ENCODE measurements around the gene EXD3.

The EXD3 gene

DNA sequence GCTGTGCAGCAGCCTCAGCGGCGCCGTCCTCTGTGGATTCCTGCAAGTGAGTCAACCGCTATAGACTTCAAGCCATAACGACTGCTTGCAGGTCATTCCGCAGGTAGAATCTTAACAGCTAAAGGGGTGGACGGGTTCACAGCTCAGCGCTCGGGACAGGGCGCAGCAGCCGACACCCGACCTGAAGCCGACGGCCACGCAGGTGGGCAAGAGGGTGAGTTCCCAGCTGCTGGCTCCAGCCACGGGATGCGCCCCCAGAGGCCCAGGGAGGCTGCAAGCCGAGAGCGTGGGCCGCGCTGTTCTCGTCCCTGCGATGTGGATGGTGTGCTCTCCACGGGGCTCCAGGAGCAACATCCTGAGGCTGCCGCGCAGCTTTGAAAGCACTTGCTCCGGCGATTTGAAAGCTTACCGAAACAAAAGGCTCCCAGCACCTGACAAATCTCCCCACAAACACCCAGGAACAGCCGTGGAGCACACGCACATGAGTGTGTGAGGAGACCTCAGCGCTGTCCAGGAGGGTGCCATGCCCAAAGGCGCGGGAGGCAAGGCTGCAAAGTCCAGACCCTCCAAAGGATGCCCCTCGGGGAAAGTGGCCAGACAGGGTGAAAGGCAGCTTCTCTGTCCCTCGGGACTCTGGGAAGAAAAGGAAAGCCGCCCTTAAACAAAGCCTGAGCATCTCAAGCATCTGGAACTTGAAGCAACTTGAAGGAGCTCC lies 48.7 kb downstream of the EXD3 start:
- no peak for DNase-seq

DNA sequence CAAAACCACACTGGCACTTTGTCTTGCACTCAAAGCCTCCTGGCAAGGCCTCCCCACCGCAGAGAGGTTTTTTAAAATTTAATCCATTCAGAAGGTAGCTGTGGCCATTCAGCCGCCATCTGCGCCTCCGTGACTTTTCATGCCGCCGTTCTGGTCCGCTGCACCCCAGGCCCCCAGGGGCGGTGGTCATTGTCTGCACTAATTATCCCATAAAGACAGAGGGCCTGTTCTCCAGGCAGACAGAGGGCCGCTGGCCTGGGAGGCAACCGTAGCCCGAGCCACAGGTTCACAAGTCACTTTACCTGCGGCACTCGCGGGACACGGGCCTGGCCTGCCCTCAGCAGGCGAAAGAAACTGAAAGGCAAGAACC lies 49.4 kb downstream of the EXD3 start:
- no peak for DNase-seq

DNA sequence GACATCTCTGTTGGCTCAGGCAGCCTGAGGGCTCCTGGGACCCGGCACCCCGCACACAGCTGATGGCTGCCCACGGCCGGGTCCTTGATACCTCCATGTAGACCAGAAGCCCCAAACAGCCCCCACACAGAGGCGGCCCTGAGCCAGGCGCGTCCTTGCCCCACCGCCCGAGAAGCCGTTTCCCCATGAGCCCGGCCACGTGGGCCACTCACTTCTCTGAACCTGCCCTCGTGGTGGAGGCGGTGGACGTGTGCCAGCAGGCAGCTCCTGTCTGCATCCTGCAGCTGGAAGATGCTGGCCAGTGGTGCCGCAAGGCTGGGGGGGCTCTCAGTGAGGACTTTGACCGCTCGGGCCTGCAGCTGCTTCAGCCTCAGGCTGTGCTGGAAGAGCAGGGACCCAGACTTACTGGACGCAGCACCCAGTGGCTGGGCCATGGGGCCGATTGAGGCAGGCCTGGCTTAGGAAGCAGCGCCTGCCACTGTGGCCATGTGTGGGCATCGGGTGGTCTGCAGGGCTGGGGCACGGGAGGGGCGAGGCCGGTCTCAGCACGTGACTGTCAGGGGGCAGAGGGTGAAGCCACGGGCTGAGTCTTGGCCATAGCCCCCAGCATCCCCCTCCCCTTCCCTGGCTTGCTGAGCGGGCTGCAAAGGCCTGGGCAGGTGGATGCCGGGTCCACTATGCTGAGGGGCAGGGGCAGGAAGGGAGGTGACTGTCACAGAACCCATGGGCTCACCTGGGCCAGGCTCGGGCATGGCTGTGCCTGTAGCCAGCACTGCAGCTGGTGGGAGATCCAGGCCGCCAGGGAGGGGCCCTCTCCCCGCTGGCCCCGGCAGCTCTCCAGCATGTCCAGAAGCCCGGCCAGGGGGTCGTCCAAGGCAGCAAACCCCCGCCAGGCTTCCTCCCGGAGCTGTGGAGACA lies 50.0 kb downstream of the EXD3 start:
- DNase-seq, result no peak

DNA sequence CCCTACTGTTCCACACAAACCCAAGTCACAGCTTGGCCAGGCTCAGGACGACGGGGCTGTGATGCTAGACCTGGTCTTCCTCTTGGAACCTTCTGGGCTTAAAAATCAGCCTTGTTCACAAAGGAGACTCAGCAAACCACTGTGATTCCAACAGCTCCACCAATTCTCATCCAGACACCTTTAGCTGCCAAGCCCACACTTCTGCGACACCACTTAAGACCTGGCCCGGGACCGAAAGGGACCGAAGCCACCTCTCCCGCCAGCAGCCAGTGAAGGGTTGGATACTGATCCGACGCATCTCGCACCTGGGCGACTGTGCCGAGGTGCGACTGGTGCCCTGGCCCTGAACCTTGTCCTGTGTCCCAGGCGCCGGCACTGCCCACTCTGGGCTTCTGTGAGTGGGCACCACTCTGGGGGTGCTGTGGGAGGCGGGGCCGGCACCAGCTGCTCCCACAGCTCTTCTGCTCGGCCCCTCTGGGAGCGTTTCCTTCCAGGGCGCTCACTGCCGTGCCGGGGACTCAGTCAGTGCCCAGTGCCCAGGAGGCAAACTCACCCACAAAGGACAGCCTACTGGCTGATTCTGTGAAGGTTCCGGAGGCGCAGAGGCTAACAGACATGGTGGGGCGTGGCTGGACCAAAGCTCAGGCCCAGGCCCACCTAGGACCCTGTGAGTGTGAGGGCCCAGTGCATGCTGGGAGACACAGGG lies 50.9 kb downstream of the EXD3 start:
- no peak for DNase-seq

DNA sequence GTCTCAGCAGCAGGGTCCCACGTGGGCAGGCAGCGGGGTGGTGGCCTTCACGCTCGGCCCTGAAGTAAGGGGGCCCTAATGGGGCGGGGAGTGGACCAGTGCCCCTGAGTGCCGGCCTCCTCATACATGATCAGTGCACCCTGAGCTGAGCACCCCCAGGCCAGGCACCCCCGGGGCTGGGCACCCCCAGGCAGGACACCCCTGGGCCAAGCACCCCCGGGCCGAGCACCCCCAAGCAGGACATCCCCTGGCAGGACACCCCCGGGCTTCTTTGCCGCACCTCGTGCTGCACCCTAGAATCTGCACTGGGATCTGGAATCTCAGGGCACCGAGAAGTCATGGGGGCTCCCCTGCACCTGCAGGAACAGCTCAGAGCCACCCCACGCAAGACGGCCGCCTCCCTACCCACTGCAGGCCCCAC lies 51.4 kb downstream of the EXD3 start:
- DNase-seq, result no peak

DNA sequence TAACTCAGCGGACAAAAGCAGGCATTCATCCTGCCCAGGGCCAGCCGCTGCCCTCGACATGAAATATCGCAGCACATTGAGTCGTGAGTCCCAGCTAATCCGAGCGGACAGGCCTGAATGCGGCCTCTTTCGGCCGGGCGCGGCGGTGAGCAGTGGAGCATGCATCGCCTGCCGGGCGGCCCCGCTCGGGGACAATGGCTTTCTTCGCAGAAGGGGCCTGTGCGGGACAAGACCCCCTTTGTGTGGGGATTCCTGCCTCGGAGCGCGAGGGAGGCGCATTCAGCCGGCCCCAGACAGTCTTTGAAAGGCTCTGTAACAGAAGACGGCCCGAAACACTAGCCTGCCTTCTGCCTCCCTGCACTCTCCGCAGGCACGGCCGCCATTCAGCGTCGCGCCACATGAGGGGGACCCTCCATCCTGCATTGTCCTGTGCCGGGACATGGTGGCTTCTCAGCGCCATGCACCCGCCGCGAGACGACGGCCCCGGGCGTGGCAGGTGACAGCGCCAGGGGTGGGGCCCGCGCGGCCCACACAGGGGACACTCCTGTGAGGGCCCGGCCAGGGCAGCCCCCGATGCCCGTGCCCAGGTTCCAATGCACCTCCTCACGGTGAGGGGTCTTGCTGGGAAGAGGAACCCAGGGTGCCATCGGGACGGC lies 52.0 kb downstream of the EXD3 start:
- DNase-seq, result no peak

DNA sequence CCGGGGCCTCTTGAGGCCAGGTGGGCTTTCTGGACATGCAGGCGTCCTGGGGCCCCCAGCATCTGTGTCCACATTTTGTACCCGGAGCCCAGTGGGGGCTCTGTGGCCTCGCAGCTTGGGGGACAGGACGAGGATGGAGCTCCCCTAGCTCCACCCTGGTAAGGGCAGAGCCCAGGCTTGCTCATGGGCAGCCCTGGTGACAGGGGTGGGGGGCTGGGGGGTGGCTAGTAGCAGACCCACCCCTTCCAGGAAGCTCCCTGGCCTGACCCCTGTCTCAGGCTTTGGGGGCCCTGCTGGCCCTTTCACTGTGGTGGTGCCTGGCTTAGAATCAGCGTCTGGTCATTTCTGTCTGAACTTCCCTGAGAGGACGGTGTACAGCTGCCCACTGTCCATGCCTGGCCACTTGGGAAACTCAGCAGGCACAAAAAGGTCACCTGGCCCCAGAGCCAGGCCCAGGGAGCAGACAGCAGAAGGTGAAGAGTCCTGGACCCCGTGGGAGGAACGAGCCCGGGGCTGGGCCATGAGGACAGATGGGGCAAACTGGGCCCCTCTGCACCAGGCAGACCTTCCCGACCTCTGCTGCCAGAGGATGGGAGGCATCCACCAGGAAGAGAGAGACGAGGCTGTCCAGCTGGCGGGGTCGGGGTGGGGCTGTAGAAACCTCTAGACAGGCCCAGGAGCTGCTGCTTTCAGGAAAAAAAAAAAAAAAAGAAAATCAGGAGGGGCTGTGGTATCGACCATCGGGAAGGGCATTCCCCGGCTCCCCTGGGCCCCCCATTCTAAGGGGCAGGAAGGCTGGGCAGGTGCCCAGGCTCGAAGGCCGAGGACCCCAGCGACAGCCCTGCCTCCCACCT lies 52.8 kb downstream of the EXD3 start:
- DNase-seq, result no peak

DNA sequence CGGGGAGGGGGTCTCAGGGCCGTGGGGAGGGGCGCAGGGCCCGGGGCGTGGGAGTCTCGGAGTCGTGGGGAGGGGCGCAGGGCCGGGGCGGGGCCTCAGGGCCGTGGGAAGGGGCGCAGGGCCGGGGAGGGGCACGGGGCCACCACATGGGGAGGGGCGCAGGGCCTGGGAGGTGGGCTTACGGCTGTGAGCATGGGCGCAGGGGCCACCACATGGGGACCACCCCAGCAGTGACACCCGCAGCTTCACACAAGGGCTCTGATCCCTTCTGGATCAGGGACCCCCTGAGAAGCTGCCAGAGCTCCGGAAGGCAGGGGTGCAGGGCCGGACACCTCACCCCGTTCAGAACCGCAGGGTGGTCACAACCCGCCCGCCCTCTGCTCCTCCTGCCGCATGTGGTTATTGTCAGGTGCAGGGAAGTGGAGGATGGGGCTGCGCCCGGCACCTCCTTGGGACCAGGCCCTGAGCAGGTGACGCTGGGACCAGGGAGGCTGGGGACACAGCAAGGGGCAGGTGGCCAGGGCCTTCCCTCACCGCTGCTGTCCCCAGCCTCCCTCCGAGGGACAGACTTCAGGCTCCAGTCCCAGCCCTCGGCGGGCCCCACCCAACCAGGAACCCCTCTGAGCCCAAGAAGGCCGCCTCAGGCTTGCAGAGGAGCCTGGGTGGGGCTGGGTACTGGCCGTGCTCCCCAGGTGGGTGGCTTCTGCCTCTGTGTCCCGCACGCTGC lies 53.7 kb downstream of the EXD3 start:
- no peak for DNase-seq

DNA sequence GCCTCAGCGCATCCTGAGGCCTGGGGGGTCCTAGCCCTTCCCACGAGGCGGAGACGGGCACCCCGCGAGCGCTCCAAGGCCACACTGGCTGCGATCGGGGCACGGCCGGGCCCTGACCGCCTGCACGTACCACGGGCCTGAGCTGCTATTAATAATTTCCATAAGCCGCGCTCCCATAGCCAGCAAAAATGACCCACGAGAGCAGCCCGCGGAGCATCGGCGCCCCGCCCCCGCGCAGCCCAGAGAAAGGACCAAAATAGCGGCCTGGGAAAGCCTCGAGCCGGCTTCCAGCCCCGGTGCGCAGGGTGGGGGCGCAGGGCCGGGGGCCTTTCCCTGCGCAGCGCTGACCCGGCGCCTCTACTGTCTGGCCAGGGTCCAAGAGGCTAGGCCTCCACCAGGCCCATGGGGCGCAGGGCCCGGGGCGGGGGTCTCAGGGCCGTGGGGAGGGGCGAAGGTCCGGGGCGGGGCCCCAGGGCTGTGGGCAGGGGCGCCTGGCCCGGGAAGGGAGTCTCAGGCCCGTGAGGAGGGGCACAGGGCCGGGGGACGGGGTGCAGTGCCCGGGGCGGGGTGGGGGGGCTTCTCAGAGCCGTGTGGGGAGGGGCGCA lies 54.4 kb downstream of the EXD3 start:
- DNase-seq, result no peak

DNA sequence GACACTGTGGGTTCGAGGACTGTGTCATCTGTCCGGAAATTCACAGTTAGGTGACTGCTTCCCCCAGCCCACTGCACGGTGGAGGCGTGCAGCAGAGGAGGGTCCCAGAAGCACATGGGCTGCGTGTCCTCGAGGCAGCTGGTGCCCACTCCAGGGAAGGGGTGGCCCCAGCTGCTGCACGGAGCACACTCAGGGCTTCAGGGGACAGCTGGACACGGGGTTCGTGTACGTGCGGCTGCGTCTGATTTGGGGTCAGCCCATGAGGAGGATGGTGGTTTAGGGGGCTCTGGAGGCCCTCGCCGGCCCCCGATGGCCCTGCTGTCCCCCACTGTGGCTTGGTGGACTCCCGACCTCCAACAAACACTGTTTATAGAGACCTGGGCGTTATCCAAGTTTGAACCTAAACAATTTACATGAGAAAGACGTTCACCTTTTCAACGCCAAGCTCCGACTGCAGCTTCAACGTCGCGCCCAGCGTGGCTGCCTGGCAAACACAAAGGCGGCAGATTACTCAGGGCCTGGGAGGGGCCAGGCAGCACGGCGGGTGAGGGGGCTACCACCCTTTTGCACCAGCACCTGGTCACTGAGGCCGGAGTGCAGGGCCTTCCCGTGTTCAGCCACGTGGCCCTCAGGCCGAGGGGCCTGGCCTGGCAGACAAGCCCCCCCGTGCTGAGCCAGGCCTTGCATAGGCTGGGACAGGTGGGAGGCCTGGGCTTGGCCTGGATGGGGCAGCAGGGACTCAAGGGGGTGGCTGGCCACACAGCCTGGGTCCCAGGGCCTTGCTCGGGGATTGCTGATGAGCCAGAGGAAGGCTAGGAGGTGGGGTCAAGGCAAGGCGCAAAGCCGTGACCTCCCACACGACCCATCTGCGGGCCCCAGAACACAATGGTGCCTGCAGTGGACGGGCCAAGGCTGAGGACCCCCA lies 55.2 kb downstream of the EXD3 start:
- DNase-seq, result no peak

DNA sequence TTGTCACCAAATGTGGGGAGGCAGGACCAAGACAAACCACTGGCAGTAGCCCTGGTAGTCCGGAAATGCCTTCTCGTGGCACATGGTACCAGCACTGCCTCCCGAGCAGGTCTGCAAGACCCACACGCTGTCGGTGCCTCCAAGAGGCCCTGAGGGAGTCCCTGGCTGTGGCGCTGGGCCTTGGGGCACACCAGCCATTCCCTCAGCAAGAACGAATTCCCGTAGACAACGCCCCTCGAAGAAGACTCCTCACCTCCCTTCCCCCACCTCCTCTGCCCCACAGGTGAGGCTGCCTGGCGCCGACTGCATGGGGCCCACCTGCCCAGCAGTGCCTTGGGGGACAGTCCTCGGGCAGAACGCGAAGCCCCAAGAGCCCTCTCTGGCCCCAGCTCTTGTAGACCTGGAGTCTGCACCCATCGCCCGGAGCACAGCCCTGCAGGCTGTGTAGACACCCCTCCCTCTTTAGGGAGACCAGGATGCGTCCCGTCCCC lies 56.0 kb downstream of the EXD3 start:
- no peak for DNase-seq

DNA sequence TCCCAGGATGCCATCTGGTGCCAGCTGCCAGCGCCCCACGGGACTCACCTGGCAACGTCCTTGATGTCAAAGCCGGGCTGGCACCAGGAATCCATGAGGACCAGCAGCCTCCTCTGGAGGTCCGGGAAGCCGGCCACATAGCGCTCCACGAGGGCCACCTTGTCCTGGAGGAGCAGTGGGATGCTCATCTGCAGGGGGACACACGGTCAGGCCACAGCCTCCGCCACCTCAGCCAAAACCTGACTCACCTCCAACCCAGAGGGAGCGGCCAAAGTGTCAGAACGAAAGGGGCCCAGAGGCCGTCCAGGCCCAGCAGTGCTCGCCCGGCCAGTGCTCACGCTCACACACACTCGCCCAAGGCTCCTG lies 56.5 kb downstream of the EXD3 start:
- DNase-seq, result no peak

DNA sequence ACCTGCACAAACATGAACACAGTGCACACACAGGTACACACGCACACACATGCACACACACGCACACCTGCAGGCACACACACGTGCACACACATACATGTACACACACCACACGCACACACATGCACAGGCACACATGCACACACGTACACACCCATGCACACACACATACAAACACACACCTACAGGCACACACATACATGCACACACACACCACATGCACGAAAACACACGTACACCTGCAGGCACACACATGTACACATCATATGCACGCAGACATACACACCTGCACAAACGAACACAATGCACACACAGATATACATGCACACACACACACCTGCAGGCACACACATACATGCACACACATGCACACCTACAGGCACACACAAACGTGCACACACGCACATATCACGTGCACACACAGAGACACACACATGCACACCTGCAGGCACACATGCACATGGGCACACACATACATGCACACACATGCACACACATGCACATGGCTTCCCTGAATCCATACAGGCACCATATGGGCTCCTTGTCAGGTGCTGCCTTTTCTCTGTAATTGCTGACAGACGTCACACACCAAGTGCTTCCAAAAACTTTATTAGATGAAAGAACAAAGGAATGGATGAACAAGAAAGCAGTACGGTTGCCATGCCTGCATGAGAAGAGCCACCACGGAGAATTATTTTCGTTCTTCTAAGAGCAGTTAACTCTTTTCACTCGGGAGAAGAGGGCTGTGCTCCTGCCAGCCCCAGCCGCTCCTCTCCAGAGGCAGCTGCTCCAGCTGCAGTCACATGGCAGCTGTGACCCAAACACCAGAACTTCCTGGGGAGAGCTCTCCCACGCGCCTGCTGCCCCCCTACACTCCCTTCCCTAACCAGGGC lies 57.2 kb downstream of the EXD3 start:
- DNase-seq, result no peak

DNA sequence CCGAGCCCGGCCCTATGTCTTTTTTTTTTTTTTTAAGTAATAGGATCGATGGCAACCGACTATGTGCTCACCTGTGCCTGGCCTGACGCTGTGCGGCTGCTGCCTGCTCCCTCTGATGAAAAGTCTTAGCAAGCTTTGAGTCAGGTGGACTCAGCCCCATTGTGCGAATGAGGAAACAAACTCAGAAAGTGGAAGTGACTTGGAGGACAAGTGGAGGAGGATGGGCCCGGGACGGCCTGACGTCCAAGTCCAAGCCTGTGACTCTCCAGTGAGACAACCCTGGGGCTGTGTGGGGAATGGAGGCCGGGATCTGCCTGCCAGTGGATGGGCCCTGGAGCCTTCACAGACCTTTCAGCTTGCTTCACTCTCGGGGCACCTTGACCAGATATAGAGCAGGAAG lies 57.9 kb downstream of the EXD3 start:
- no peak for DNase-seq

DNA sequence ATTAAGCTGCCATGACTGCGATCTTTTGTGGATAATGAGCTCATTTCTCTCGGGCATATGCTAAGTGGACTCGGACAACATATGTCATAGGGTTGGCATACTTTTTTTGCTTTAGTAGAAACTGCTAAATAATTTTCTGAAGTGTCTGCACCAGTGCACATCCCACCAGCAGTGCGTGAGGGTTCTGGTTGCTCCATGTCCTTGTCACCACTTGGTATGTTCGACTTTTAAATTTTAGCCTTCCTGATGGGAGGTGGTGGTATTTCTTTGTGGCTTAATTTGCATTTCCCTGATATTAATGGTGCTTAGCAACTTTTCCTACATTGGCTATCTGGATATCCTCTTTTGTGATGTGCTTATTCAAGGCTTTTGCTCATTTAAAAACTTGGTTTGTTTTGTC lies 63.1 kb downstream of the EXD3 start:
- DNase-seq, result no peak

DNA sequence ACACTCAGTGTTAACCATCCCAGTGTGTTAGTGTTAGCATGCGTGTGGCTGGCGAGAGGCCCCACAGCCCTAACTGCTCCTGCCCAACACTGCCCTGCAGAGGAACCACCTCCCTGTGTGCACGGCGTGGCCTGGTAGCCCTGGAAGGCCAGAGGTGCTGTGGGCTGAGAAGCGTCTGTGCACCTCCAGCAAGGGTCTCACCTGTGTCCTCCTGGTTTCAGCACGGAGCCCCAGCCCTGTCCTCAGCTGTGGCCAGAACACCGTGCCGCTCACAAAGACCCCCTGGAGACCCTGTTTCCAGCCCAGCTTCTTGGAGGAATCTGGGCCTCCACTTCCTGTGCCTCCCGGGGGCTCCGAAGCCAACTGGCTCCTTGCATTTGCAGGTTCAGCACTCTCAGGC lies 64.8 kb downstream of the EXD3 start:
- no peak for DNase-seq

DNA sequence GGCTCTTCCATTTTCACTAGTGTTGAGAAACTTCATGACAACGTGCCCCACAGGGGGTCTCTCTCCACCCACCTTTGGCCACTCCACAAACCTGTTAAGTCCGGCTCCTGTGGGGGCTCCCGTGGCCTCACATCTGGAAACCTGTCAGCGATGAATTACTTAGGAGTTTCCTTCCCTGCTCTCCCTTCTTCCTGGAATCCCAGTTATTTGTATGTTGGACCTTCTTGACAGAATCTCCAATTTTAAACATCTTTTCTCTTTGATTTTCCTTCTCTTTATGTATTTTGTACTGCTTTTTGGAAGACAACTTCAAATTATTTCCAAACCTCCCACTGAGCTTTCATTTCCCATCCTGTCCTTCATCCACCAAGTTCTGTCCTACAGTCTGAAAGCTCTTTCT lies 65.8 kb downstream of the EXD3 start:
- no peak for DNase-seq

DNA sequence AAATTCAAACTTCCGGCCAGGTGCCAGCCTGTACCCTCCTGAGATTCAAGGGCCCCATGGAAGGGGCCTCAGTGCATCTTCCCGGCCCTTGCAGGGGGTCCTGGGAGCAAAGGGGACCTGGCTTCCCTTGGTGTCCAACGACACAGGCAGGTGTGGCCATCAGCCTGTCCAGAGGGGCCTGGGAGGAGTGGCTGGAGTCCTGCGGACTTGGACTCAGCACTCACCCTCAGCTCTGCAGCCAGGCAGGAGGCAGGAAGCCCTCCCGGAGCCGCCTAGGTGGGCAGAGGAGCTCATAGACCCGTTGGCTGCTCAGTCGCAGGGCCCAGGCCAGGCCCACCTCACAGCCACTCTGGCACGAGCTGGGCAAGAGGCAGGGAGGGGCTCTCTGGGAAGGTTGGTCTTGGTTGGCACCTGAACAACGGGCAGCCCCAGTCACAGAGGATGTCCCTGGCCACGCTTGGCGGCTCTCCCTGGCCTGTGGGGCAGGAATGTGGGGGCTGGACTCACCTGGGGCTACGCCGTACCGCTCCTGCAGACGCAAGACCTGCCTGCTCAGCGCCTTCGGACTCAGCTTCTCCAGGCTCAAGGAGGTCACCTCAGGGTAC lies 67.1 kb downstream of the EXD3 start:
- DNase-seq, result no peak
